Endometrial microvascular endothelial cells (primary cell): Measurements from ENCODE around the gene ANHX. TPM values are rescaled to one million over a fixed set of nuclear protein-coding genes. Genes with fewer than 3 reads are reported as not detected.
"Not testable (repeated sequence)": the region's sequence is repeated elsewhere in the genome, so short reads cannot be mapped to it uniquely, and the experiment has no call there.

Experiments used
- in situ Hi-C: cut with HindIII; loops from 2 replicates; pipeline ENCODE4 v1.10.0; 2017; ENCODE audit warnings: low sequenced_read_pairs, low pct_unique_long_range_greater_than_20kb; ENCODE audit errors: inconsistent ontology term
- total RNA-seq: library from RNA; depleted of rRNA; stranded (reverse); fragments of >200 nt; gene quantifications from one replicate; pipeline ENCODE4 v1.2.3, GENCODE V29; 2015; ENCODE audit errors: inconsistent ontology term

Gene ANHX
- not detected for total RNA-seq

GRCh38 chr12:133235401-133236112 lies at the start of gene ANHX:
Gene ANHX (minus strand): TSS chr12:133235877. CDS start chr12:133234356, 1,521 bp downstream.
- in situ Hi-C loops: no loop called here

GRCh38 chr12:133264668-133265067 lies 29.0 kb upstream of the ANHX start:
- in situ Hi-C loops: not testable (repeated sequence)

GRCh38 chr12:133264173-133264572 lies 28.5 kb upstream of the ANHX start:
- in situ Hi-C loops: no loop called here

GRCh38 chr12:133256321-133256720 lies 20.6 kb upstream of the ANHX start:
- in situ Hi-C loops: no loop called here

GRCh38 chr12:133255833-133256232 lies 20.2 kb upstream of the ANHX start:
- in situ Hi-C loops: not testable (repeated sequence)

- in situ Hi-C loops: no loop called here
Observed at GRCh38 chr12:133251732-133252131, 16.1 kb upstream of the ANHX start.

GRCh38 chr12:133236556-133236955 lies 879 bp upstream of the ANHX start:
- in situ Hi-C loops: no loop called here

GRCh38 chr12:133236144-133236543 lies 467 bp upstream of the ANHX start:
- in situ Hi-C loops: no loop called here

- in situ Hi-C loops: no loop called here
Observed at GRCh38 chr12:133234971-133235370, 706 bp downstream of the ANHX start.

- in situ Hi-C loops: no loop called here
Observed at GRCh38 chr12:133233993-133234564, 1.6 kb downstream of the ANHX start.

- in situ Hi-C loops: no loop called here
Observed at GRCh38 chr12:133233006-133233405, 2.7 kb downstream of the ANHX start.

- in situ Hi-C loops: no loop called here
Observed at GRCh38 chr12:133231001-133231400, 4.7 kb downstream of the ANHX start.

GRCh38 chr12:133227281-133227852 lies 8.3 kb downstream of the ANHX start:
- in situ Hi-C loops: no loop called here

- in situ Hi-C loops: no loop called here
Observed at GRCh38 chr12:133226690-133227089, 9.0 kb downstream of the ANHX start.

- in situ Hi-C loops: no loop called here
Observed at GRCh38 chr12:133225527-133225926, 10.2 kb downstream of the ANHX start.

- in situ Hi-C loops: no loop called here
Observed at GRCh38 chr12:133222211-133222610, 13.5 kb downstream of the ANHX start.

GRCh38 chr12:133221241-133221640 lies 14.4 kb downstream of the ANHX start:
- in situ Hi-C loops: no loop called here

- in situ Hi-C loops: no loop called here
Observed at GRCh38 chr12:133220521-133220920, 15.2 kb downstream of the ANHX start.

GRCh38 chr12:133217219-133217618 lies 18.5 kb downstream of the ANHX start:
- in situ Hi-C loops: no loop called here

GRCh38 chr12:133215724-133216123 lies 20.0 kb downstream of the ANHX start:
- in situ Hi-C loops: no loop called here
